NT2/D1 (cell line): ENCODE data around the gene NDST1.

Experiments used
- SUZ12 ChIP-seq: IDR thresholded peaks from 2 replicates; pipeline ENCODE4 v1.6.1; 2011; ENCODE audit not compliant: insufficient read length, insufficient read depth; ENCODE audit errors: extremely low read depth
- YY1 ChIP-seq: IDR thresholded peaks from 2 replicates; pipeline ENCODE4 v1.6.1; 2011; ENCODE audit not compliant: insufficient read length, insufficient read depth
- ZNF274 ChIP-seq: IDR thresholded peaks from 2 replicates; pipeline ENCODE4 v1.6.1; 2011; ENCODE audit warnings: mild to moderate bottlenecking, low read depth, low read length

GRCh38 chr5:150538007-150538917 lies 30.3 kb downstream of the NDST1 start:
- TF ChIP-seq SUZ12 (no peak), YY1 (no peak), ZNF274 (no peak)
